ENCODE results near the gene ALG5.

Gene ALG5

GRCh38 chr13:36913463-36913862, 85.7 kb downstream of the ALG5 start:
- no peak for DNase-seq

- no peak for DNase-seq
Observed at GRCh38 chr13:36912973-36913372, 86.2 kb downstream of the ALG5 start.

- no peak for DNase-seq
Observed at GRCh38 chr13:36912369-36912768, 86.8 kb downstream of the ALG5 start.

GRCh38 chr13:36910545-36910944, 88.6 kb downstream of the ALG5 start:
- no peak for DNase-seq

- DNase-seq: no peak
Observed at GRCh38 chr13:36907821-36908220, 91.3 kb downstream of the ALG5 start.

GRCh38 chr13:36907266-36907665, 91.9 kb downstream of the ALG5 start:
- no peak for DNase-seq

GRCh38 chr13:36905944-36906343, 93.2 kb downstream of the ALG5 start:
- no peak for DNase-seq

- DNase-seq: no peak
Observed at GRCh38 chr13:36903925-36904595, 95.1 kb downstream of the ALG5 start.

Measured in SIG-M5 (cell line).